ENCODE measurements around the gene DLL1.

GRCh38 chr6:170237999-170238740 is 52.7 kb downstream of the DLL1 start:
- no peak for TF ChIP-seq CTCF (conservative IDR thresholded peaks at IDR 0.05)
- TF ChIP-seq ZFX (IDR thresholded peaks at IDR 0.05) = no peak

Measured in C4-2B (cell line).